Suprapubic skin (tissue), 4 donors: Measurements from ENCODE around the gene ZYG11A.

Experiments used
- CTCF ChIP-seq, 2 donors: fragments of 200-600 bp in 1 of 2; fragments of 450-650 bp in 1 of 2; sonication (generic) in 1 of 2; IDR thresholded peaks; one replicate each; pipeline ENCODE4 v1.5.1; 2016 to 2019; ENCODE audit warnings: antibody characterized with exemption in 2 of 2, mild to moderate bottlenecking in 1 of 2, moderate library complexity in 1 of 2
- EP300 ChIP-seq: sonication (generic); formaldehyde crosslinking; IDR thresholded peaks from one replicate; pipeline ENCODE4 v1.6.1; 2017; ENCODE audit warnings: antibody characterized with exemption
- POLR2A ChIP-seq, 2 donors: fragments of 450-650 bp; IDR thresholded peaks; one replicate each; pipeline ENCODE4 v1.6.1; 2017; ENCODE audit warnings: antibody characterized with exemption in 2 of 2, mild to moderate bottlenecking in 2 of 2, moderate library complexity in 2 of 2
- POLR2AphosphoS5 ChIP-seq, 3 donors: sonication (generic); formaldehyde crosslinking; IDR thresholded peaks; one replicate each; pipeline ENCODE4 v1.6.1; 2017; ENCODE audit warnings: antibody characterized with exemption in 3 of 3

GRCh38 chr1:52916241-52916975 lies 73.8 kb downstream of the ZYG11A start:
- no peak for TF ChIP-seq CTCF (IDR thresholded peaks at IDR 0.05)
- TF ChIP-seq POLR2A (IDR thresholded peaks at IDR 0.05): no peak
- TF ChIP-seq POLR2AphosphoS5 (IDR thresholded peaks at IDR 0.05): no peak
- no peak for TF ChIP-seq EP300
